Measurements from ENCODE around the gene SORCS1.
A peak's percentile ranks its signal among the peaks of the same experiment; 100 is the strongest.
"Not testable (repeated sequence)": the region's sequence is repeated elsewhere in the genome, so short reads cannot be mapped to it uniquely, and the experiment has no call there.

SORCS1 gene

GRCh38 chr10:107025676-107026075 lies 138.8 kb downstream of the SORCS1 start:
- H3K9me3 ChIP-seq (ENCODE audit: control insufficient read depth, low read length), result no peaks in the 10 kb centered on the region
- H3K36me3 ChIP-seq (ENCODE audit: control insufficient read depth, insufficient read depth, low read length), result no peaks in the 10 kb centered on the region
- WGBS, 2 experiments, result 26 to 44% methylated on average over 4 of the region's 4 CpGs
- H3K4me1 ChIP-seq (ENCODE audit: control insufficient read depth, insufficient read depth, low read length), result peaks cover 19% of the 10 kb centered on the region
- H3K4me3 ChIP-seq (ENCODE audit: insufficient read depth, low read depth, low read length), result no peak overlapping the region
- H3K27me3 ChIP-seq (ENCODE audit: control insufficient read depth, insufficient read depth, low read length, poor library complexity, severe bottlenecking), result no peaks in the 10 kb centered on the region
- peak overlapping the region; percentile 41 for H3K27ac ChIP-seq (ENCODE audit: insufficient read depth, low read depth, low read length, poor library complexity, severe bottlenecking)

GRCh38 chr10:107024033-107024432 lies 140.5 kb downstream of the SORCS1 start:
- not testable (repeated sequence) for H3K9me3 ChIP-seq (ENCODE audit: control insufficient read depth, low read length); H3K27ac ChIP-seq (ENCODE audit: insufficient read depth, low read depth, low read length, poor library complexity, severe bottlenecking)
- 94 to 97% methylated on average over 3 of the region's 3 CpGs for WGBS, 2 experiments

GRCh38 chr10:107022600-107023354 lies 141.7 kb downstream of the SORCS1 start:
- Histone ChIP-seq H3K27ac (ENCODE audit: insufficient read depth, low read depth, low read length, poor library complexity, severe bottlenecking) (no peak overlapping the region), H3K4me3 (ENCODE audit: insufficient read depth, low read depth, low read length) (no peak overlapping the region), H3K9me3 (ENCODE audit: control insufficient read depth, low read length) (no peaks in the 10 kb centered on the region), H3K36me3 (ENCODE audit: control insufficient read depth, insufficient read depth, low read length) (no peaks in the 10 kb centered on the region), H3K4me1 (ENCODE audit: control insufficient read depth, insufficient read depth, low read length) (peaks cover 19% of the 10 kb centered on the region), H3K27me3 (ENCODE audit: control insufficient read depth, insufficient read depth, low read length, poor library complexity, severe bottlenecking) (no peaks in the 10 kb centered on the region)
- 87 to 90% methylated on average over 6 of the region's 6 CpGs for WGBS, 2 experiments

More at GRCh38 chr10:107024033-107024432, 140.5 kb downstream of the SORCS1 start:
- peaks cover 19% of the 10 kb centered on the region for H3K4me1 ChIP-seq (ENCODE audit: control insufficient read depth, insufficient read depth, low read length)
- H3K4me3 ChIP-seq (ENCODE audit: insufficient read depth, low read depth, low read length); H3K36me3 ChIP-seq (ENCODE audit: control insufficient read depth, insufficient read depth, low read length); H3K27me3 ChIP-seq (ENCODE audit: control insufficient read depth, insufficient read depth, low read length, poor library complexity, severe bottlenecking): not testable (repeated sequence)

- Histone ChIP-seq H3K27ac (ENCODE audit: insufficient read depth, low read depth, low read length, poor library complexity, severe bottlenecking) (no peak overlapping the region), H3K27me3 (ENCODE audit: control insufficient read depth, insufficient read depth, low read length, poor library complexity, severe bottlenecking) (no peaks in the 10 kb centered on the region), H3K4me1 (ENCODE audit: control insufficient read depth, insufficient read depth, low read length) (peaks cover 7% of the 10 kb centered on the region), H3K9me3 (ENCODE audit: control insufficient read depth, low read length) (no peaks in the 10 kb centered on the region), H3K4me3 (ENCODE audit: insufficient read depth, low read depth, low read length) (no peak overlapping the region), H3K36me3 (ENCODE audit: control insufficient read depth, insufficient read depth, low read length) (no peaks in the 10 kb centered on the region)
- 95% methylated on average over 2 of the region's 2 CpGs for WGBS, 2 experiments
These were observed 145.4 kb downstream of the SORCS1 start for GRCh38 chr10:107019154-107019553.

GRCh38 chr10:107013258-107014006 lies 151.1 kb downstream of the SORCS1 start:
- H3K4me3 ChIP-seq (ENCODE audit: insufficient read depth, low read depth, low read length), result no peak overlapping the region
- no peaks in the 10 kb centered on the region for H3K27me3 ChIP-seq (ENCODE audit: control insufficient read depth, insufficient read depth, low read length, poor library complexity, severe bottlenecking)
- no peaks in the 10 kb centered on the region for H3K9me3 ChIP-seq (ENCODE audit: control insufficient read depth, low read length)
- peaks cover 3% of the 10 kb centered on the region for H3K4me1 ChIP-seq (ENCODE audit: control insufficient read depth, insufficient read depth, low read length)
- WGBS, 2 experiments, result 87 to 89% methylated on average over 4 of the region's 4 CpGs
- H3K36me3 ChIP-seq (ENCODE audit: control insufficient read depth, insufficient read depth, low read length), result no peaks in the 10 kb centered on the region
- H3K27ac ChIP-seq (ENCODE audit: insufficient read depth, low read depth, low read length, poor library complexity, severe bottlenecking), result no peak overlapping the region

GRCh38 chr10:107011992-107012391 lies 152.5 kb downstream of the SORCS1 start:
- H3K9me3 ChIP-seq (ENCODE audit: control insufficient read depth, low read length), result no peaks in the 10 kb centered on the region
- H3K36me3 ChIP-seq (ENCODE audit: control insufficient read depth, insufficient read depth, low read length), result peaks cover 2% of the 10 kb centered on the region
- 91 to 95% methylated on average over 3 of the region's 3 CpGs for WGBS, 2 experiments
- H3K4me1 ChIP-seq (ENCODE audit: control insufficient read depth, insufficient read depth, low read length), result peaks cover 3% of the 10 kb centered on the region
- no peak overlapping the region for H3K27ac ChIP-seq (ENCODE audit: insufficient read depth, low read depth, low read length, poor library complexity, severe bottlenecking)
- H3K4me3 ChIP-seq (ENCODE audit: insufficient read depth, low read depth, low read length), result no peak overlapping the region
- no peaks in the 10 kb centered on the region for H3K27me3 ChIP-seq (ENCODE audit: control insufficient read depth, insufficient read depth, low read length, poor library complexity, severe bottlenecking)

- H3K4me1 ChIP-seq (ENCODE audit: control insufficient read depth, insufficient read depth, low read length), result peaks cover 3% of the 10 kb centered on the region
- H3K9me3 ChIP-seq (ENCODE audit: control insufficient read depth, low read length), result no peaks in the 10 kb centered on the region
- no peak overlapping the region for H3K27ac ChIP-seq (ENCODE audit: insufficient read depth, low read depth, low read length, poor library complexity, severe bottlenecking)
- no peak overlapping the region for H3K4me3 ChIP-seq (ENCODE audit: insufficient read depth, low read depth, low read length)
- H3K27me3 ChIP-seq (ENCODE audit: control insufficient read depth, insufficient read depth, low read length, poor library complexity, severe bottlenecking), result no peaks in the 10 kb centered on the region
- H3K36me3 ChIP-seq (ENCODE audit: control insufficient read depth, insufficient read depth, low read length), result peaks cover 2% of the 10 kb centered on the region
- WGBS, 2 experiments, result 18 to 71% methylated on average over 1 to 3 of the region's 3 CpGs
These were observed 153.4 kb downstream of the SORCS1 start for GRCh38 chr10:107011105-107011504.

- no peaks in the 10 kb centered on the region for H3K9me3 ChIP-seq (ENCODE audit: control insufficient read depth, low read length)
- H3K4me1 ChIP-seq (ENCODE audit: control insufficient read depth, insufficient read depth, low read length), result peaks cover 3% of the 10 kb centered on the region
- no peak overlapping the region for H3K4me3 ChIP-seq (ENCODE audit: insufficient read depth, low read depth, low read length)
- H3K27me3 ChIP-seq (ENCODE audit: control insufficient read depth, insufficient read depth, low read length, poor library complexity, severe bottlenecking), result no peaks in the 10 kb centered on the region
- no peak overlapping the region for H3K27ac ChIP-seq (ENCODE audit: insufficient read depth, low read depth, low read length, poor library complexity, severe bottlenecking)
- peaks cover 2% of the 10 kb centered on the region for H3K36me3 ChIP-seq (ENCODE audit: control insufficient read depth, insufficient read depth, low read length)
- WGBS, 2 experiments, result 94 to 95% methylated on average over 8 of the region's 8 CpGs
These were observed 154.0 kb downstream of the SORCS1 start for GRCh38 chr10:107010531-107010930.

- Histone ChIP-seq H3K4me3 (ENCODE audit: insufficient read depth, low read depth, low read length) (no peak overlapping the region), H3K27ac (ENCODE audit: insufficient read depth, low read depth, low read length, poor library complexity, severe bottlenecking) (no peak overlapping the region), H3K9me3 (ENCODE audit: control insufficient read depth, low read length) (no peaks in the 10 kb centered on the region), H3K4me1 (ENCODE audit: control insufficient read depth, insufficient read depth, low read length) (no peaks in the 10 kb centered on the region), H3K36me3 (ENCODE audit: control insufficient read depth, insufficient read depth, low read length) (peaks cover 2% of the 10 kb centered on the region), H3K27me3 (ENCODE audit: control insufficient read depth, insufficient read depth, low read length, poor library complexity, severe bottlenecking) (no peaks in the 10 kb centered on the region)
- WGBS, 2 experiments, result 95 to 100% methylated on average over 2 of the region's 2 CpGs
These were observed 160.1 kb downstream of the SORCS1 start for GRCh38 chr10:107004362-107004761.

GRCh38 chr10:107002068-107002467 lies 162.4 kb downstream of the SORCS1 start:
- H3K27me3 ChIP-seq (ENCODE audit: control insufficient read depth, insufficient read depth, low read length, poor library complexity, severe bottlenecking), result no peaks in the 10 kb centered on the region
- H3K9me3 ChIP-seq (ENCODE audit: control insufficient read depth, low read length), result no peaks in the 10 kb centered on the region
- H3K36me3 ChIP-seq (ENCODE audit: control insufficient read depth, insufficient read depth, low read length), result peaks cover under 1% of the 10 kb centered on the region
- WGBS, 2 experiments, result 98 to 100% methylated on average over 2 to 3 of the region's 3 CpGs
- no peak overlapping the region for H3K27ac ChIP-seq (ENCODE audit: insufficient read depth, low read depth, low read length, poor library complexity, severe bottlenecking)
- no peak overlapping the region for H3K4me3 ChIP-seq (ENCODE audit: insufficient read depth, low read depth, low read length)
- no peaks in the 10 kb centered on the region for H3K4me1 ChIP-seq (ENCODE audit: control insufficient read depth, insufficient read depth, low read length)
